GM23338 (cell line): ENCODE measurements around the gene C2CD2L.

Experiments used
- CREB1 ChIP-seq: fragments of 250-450 bp; sonication (Bioruptor Pico); IDR thresholded peaks from 2 replicates; pipeline ENCODE4 v1.5.0; 2020; ENCODE audit warnings: low read depth, mild to moderate bottlenecking, moderate library complexity
- CTCF ChIP-seq, 2 experiments: fragments of 200-600 bp in 1 of 2; sonication (generic) in 1 of 2; conservative IDR thresholded peaks; 2 replicates each; pipeline versions ENCODE4 v1.5.1 to v1.6.1; 2016 to 2017; ENCODE audit warnings: antibody characterized with exemption in 2 of 2, low read depth in 2 of 2, mild to moderate bottlenecking in 2 of 2, moderate library complexity in 1 of 2
- EZH2 ChIP-seq: fragments of 200-600 bp; sonication (generic); IDR thresholded peaks from one replicate; pipeline ENCODE4 v1.8.0; 2017; ENCODE audit warnings: antibody characterized with exemption, mild to moderate bottlenecking, low read depth; ENCODE audit not compliant: unreplicated experiment
- POLR2AphosphoS5 ChIP-seq: IDR thresholded peaks from 2 replicates; pipeline ENCODE4 v1.6.1; 2016; ENCODE audit warnings: antibody characterized with exemption, low read depth
- REST ChIP-seq: IDR thresholded peaks from one replicate; pipeline ENCODE4 v1.6.1; 2018; ENCODE audit warnings: antibody characterized with exemption; ENCODE audit not compliant: unreplicated experiment
- STAT1 ChIP-seq: IDR thresholded peaks from one replicate; pipeline ENCODE4 v1.6.1; 2016; ENCODE audit warnings: antibody characterized with exemption; ENCODE audit not compliant: unreplicated experiment
- ZNF331 ChIP-seq: fragments of 250-450 bp; sonication (Bioruptor Pico); IDR thresholded peaks from 2 replicates; pipeline ENCODE4 v1.5.0; 2020; ENCODE audit warnings: low read depth, mild to moderate bottlenecking, moderate library complexity

- TF ChIP-seq POLR2AphosphoS5 (no peak), CTCF (conservative IDR thresholded peaks at IDR 0.05; ENCODE audit: low read depth in 2 of 2) (no peak), CREB1 (no peak), EZH2 (no peak), REST (no peak), STAT1 (no peak), ZNF331 (CRISPR knock-in tag) (no peak)
Measured at GRCh38 chr11:119108857-119109221, 1.7 kb downstream of the C2CD2L start.
